Mucosa of descending colon (tissue), 3 donors: ENCODE data around the gene CDC34. TPM values are rescaled to one million over a fixed set of nuclear protein-coding genes. Genes with fewer than 3 reads are reported as not detected.

Experiments
- ATAC-seq: fragments of 200-7000 bp; cut with Tn5 transposase; one replicate; pipeline ENCODE4 v1.9.1; 2020; ENCODE audit warnings: mild to moderate bottlenecking, moderate library complexity
- DNase-seq, 3 donors: peaks; one replicate each; pipeline ENCODE4 v3.0.0-alpha.2; 2020
- H3K36me3 ChIP-seq: fragments of 200-600 bp; one replicate; pipeline ENCODE4 v1.8.0; 2021; ENCODE audit warnings: low read depth, mild to moderate bottlenecking
- H3K4me1 ChIP-seq: fragments of 200-600 bp; one replicate; pipeline ENCODE4 v1.8.0; 2021; ENCODE audit warnings: low read depth, mild to moderate bottlenecking
- H3K4me3 ChIP-seq: fragments of 200-600 bp; one replicate; pipeline ENCODE4 v1.8.0; 2021; ENCODE audit warnings: mild to moderate bottlenecking
- H3K9me3 ChIP-seq: fragments of 200-600 bp; one replicate; pipeline ENCODE4 v1.8.0; 2021; ENCODE audit warnings: mild to moderate bottlenecking
- CTCF ChIP-seq: fragments of 200-600 bp; IDR thresholded peaks from one replicate; pipeline ENCODE4 v1.8.0; 2022; ENCODE audit warnings: antibody characterized with exemption, mild to moderate bottlenecking
- intact Hi-C, 2 donors: fragments of 100-400 bp; cut with DNase I in 1 of 2; cut with micrococcal nuclease in 1 of 2; formaldehyde crosslinking; loops; one replicate each; pipeline versions ENCODE4 v1.11.0 to v1.11.1; 2022; cut with DNase I, micrococcal nuclease
- total RNA-seq, 3 donors: library from RNA; stranded (reverse); fragmentation: NEBNext Ultra II Directional in 2 of 3; extraction: Animal tissue kit (Norgen Biotek cat#: 25700) in 2 of 3; gene quantifications; one replicate each; pipeline versions ENCODE4 v1.2.1 to v1.2.4, GENCODE V29; 2021 to 2023
- donor health status: DM: no; HTN: no; CAD: no; lungs with moderate emphysema.
- donor health status: DM: no; HTN: no; CAD: no.
- donor health status: DM: no; HTN: yes; CAD: no.

Gene CDC34
- total RNA-seq, 3 donors from 2014 or later = 64.6 to 78.0 (median 71.2) TPM

- no peak for TF ChIP-seq CTCF
- DNase-seq (no peak), ATAC-seq (no peak)
- no peaks in the 10 kb centered on the region for H3K36me3 ChIP-seq
- no peak overlapping the region for H3K4me3 ChIP-seq
- intact Hi-C loops = no loop called here
- peaks cover 11% of the 10 kb centered on the region for H3K4me1 ChIP-seq
- H3K9me3 ChIP-seq = no peaks in the 10 kb centered on the region
Measured at GRCh38 chr19:590750-591098, 59.2 kb downstream of the CDC34 start.

- ATAC-seq = peak; percentile 55
Measured at GRCh38 chr19:591099-591958, 59.8 kb downstream of the CDC34 start.

More at GRCh38 chr19:591099-591958, 59.8 kb downstream of the CDC34 start:
- H3K4me1 ChIP-seq = peaks cover 11% of the 10 kb centered on the region
- H3K36me3 ChIP-seq = no peaks in the 10 kb centered on the region
- H3K9me3 ChIP-seq = no peaks in the 10 kb centered on the region
- DNase-seq = peak in 2 of 3 donors; percentile 23 to 41
- intact Hi-C loops = no loop called here
- no peak for TF ChIP-seq CTCF
- H3K4me3 ChIP-seq = no peak overlapping the region

Other genes starting within 250 kb of the CDC34 start
- 100 to 1,000 TPM in 1 of 3 donors, 10 to 100 TPM in 2; 41.9 to 107 (median 75.4) TPM for gene PLPP2, start 240.4 kb upstream of the CDC34 start, total RNA-seq
- gene MIER2, start 187.0 kb upstream of the CDC34 start, total RNA-seq = 10 to 100 TPM; 13.4 to 28.3 (median 13.7) TPM
- gene C2CD4C, start 122.6 kb upstream of the CDC34 start, total RNA-seq = 1 to 10 TPM in 1 of 3 donors, under 1 TPM in 2; 0.17 to 1.7 (median 0.65) TPM
- 10 to 100 TPM in 1 of 3 donors, 1 to 10 TPM in 2; 5.3 to 39.3 (median 6.0) TPM for gene SHC2, start 70.7 kb upstream of the CDC34 start, total RNA-seq
- gene MADCAM1, start 35.3 kb upstream of the CDC34 start, total RNA-seq = 1 to 10 TPM; 2.3 to 4.3 (median 4.1) TPM
- gene TPGS1, start 24.3 kb upstream of the CDC34 start, total RNA-seq = 10 to 100 TPM; 15.5 to 20.6 (median 16.0) TPM
- 1 to 10 TPM in 2 of 3 donors, under 1 TPM in 1; 0.76 to 1.4 (median 1.4) TPM for gene GZMM, start 12.3 kb downstream of the CDC34 start, total RNA-seq
- gene BSG, start 40.8 kb downstream of the CDC34 start, total RNA-seq = 1,000 to 10,000 TPM in 1 of 3 donors, 100 to 1,000 TPM in 2; 695 to 1,536 (median 896) TPM
- gene HCN2, start 58.1 kb downstream of the CDC34 start, total RNA-seq = under 1 TPM; 0.12 to 0.89 (median 0.17) TPM
- gene POLRMT, start 101.8 kb downstream of the CDC34 start, total RNA-seq = 10 to 100 TPM; 48.3 to 61.1 (median 51.1) TPM
- under 1 TPM in 2 of 3 donors, not detected in 1; 0.23 to 0.82 TPM for gene FGF22, start 108.1 kb downstream of the CDC34 start, total RNA-seq
- gene RNF126, start 131.5 kb downstream of the CDC34 start, total RNA-seq = 10 to 100 TPM; 47.5 to 69.1 (median 62.0) TPM
- 10 to 100 TPM in 2 of 3 donors, 1 to 10 TPM in 1; 2.6 to 25.0 (median 12.8) TPM for gene FSTL3, start 144.6 kb downstream of the CDC34 start, total RNA-seq
- gene PRSS57, start 163.7 kb downstream of the CDC34 start, total RNA-seq = not detected
- gene PALM, start 177.2 kb downstream of the CDC34 start, total RNA-seq = 10 to 100 TPM in 2 of 3 donors, 1 to 10 TPM in 1; 8.1 to 58.4 (median 13.0) TPM
- gene MISP, start 219.4 kb downstream of the CDC34 start, total RNA-seq = 100 to 1,000 TPM; 184 to 443 (median 361) TPM